ENCODE data around the gene SPACDR.
"Not testable (repeated sequence)": the region's sequence is repeated elsewhere in the genome, so short reads cannot be mapped to it uniquely, and the experiment has no call there.

Gene SPACDR, protein sequence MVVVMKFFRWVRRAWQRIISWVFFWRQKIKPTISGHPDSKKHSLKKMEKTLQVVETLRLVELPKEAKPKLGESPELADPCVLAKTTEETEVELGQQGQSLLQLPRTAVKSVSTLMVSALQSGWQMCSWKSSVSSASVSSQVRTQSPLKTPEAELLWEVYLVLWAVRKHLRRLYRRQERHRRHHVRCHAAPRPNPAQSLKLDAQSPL

DNA sequence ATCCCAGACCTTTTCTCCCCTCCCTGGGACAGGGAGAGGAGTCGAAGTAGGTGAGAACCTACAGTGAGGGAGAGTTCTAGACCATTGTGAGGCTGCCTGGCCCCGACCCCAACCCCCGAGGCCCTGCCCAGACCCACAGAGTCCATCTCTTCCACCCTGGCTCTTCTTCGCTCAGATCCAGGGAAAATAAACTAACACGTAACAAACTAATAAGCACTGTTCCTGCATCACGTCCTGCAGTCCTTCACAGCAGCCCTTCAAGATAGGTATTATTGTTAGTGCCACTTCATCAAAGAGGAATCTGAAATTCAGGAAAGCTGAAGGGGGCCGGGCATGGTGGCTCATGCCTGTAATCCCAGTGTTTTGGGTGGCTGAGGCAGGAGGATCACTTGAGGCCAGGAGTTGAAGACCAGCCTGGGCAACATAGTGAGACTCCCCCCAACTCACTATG is at the start of gene SPACDR:
Gene SPACDR (minus strand): TSS at position 51 of the 451 bp plus-strand sequence. CDS start 235 bp downstream, outside the sequence.
- DNase-seq, result no peak

DNA sequence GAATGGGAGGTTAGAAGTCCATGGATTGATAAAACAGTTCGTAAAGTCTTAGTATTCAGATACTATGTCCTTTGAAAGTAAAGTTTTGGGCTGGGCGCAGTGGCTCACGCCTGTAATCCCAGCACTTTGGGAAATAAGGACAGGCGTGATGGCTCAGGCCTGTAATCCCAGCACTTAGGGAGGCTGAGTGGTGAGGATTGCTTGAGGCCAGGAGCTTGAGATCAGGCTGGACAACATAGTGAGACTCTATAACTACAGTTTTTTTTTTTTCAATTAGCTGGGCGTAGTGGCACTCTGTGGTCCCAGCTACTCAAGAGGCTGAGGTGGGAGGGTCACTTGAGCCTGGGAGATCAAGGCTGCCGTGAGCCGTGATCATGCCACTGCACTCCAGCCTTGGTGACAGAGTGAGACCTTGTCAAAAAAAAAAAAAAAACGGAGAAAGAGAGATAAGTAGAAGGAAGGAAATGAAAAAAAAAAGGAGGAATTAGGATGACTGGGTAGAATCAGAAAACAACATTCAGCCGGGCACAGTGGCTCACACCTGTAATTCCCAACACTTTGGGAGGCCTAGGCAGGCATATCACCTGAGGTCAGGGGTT is 49.3 kb upstream of the SPACDR start:
- DNase-seq, result no peak

DNA sequence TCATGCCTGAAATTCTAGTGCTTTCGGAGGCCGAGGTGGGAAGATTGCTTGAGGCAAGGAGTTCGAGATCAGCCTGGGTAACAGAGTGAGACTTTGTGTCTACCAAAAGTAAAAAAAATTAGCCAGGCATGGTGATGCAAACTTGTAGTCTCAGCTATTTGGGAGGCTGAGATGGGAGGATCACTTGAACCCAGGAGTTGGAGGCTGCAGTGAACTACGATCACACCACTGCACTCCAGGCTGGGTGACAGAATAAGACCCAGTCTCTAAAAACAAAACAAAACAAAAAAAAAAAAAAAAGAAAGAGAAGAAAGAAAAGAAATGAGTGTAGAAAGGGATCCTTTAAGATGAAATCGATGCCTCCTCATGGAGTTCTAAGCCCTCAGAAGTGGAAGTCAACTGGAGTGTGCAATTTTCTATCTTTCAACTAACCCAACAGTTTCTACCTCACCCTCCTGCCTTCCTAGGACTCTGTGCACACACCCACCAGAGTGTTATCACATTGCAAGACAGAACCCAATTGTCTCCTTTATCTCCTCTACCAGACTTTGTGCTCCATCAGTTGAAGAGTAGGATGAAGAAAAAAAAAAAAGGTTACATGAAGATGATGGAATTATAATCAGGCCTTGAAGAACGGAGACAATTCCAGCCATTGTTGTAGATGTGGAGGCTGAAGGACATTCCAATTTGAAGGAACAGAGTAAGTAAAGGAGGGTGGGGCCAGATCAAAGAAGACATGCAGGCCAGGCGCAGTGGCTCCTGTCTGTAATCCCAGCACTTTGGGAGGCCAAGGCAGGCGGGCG is 46.6 kb upstream of the SPACDR start:
- DNase-seq, result no peak

DNA sequence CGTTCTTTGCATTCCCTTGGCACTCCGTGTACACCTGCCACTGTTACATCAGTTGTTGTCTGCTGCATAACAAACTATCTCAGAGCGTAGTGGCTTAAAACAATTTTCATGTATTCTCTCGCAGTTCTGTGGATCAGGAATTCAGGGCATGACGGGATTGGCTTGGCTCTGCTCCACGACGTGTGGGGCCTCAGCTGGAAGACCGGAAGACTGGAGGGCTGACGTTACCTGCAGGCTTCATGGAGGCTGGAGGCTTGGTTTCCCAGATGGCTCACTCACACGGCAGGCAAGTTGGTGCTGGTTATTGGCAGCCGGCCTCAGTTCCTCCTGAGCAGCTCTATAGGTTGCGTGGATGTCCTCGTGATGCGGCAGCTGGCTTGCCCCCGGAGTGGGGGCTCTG is 45.2 kb upstream of the SPACDR start:
- DNase-seq, result no peak

DNA sequence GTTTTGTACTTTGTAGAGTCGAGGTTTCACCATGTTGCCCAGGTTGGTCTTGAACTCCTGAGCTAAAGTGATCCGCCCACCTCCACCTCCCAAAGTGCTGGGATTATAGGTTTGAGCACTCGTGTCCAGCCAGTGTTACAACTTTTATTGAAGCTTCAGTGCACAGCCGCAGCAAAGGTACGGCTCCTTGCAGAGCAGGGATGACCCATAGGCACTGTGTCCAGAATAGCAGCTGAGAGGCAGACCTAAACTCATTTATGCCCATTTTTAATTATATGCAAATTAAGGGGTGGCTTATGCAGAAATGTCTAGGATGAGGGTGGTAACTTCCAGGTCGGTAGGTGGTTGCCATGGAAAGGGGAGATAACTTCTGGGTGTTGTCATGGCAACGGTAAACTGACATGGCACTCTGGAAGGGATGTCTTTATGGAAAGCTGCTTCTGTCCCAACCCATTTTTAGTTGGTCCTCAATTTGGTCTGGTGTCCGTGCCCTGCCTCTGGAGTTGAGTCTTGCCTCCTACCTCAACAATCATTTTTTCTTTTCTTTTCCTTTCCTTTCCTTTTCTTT is 42.4 kb upstream of the SPACDR start:
- no peak for DNase-seq

DNA sequence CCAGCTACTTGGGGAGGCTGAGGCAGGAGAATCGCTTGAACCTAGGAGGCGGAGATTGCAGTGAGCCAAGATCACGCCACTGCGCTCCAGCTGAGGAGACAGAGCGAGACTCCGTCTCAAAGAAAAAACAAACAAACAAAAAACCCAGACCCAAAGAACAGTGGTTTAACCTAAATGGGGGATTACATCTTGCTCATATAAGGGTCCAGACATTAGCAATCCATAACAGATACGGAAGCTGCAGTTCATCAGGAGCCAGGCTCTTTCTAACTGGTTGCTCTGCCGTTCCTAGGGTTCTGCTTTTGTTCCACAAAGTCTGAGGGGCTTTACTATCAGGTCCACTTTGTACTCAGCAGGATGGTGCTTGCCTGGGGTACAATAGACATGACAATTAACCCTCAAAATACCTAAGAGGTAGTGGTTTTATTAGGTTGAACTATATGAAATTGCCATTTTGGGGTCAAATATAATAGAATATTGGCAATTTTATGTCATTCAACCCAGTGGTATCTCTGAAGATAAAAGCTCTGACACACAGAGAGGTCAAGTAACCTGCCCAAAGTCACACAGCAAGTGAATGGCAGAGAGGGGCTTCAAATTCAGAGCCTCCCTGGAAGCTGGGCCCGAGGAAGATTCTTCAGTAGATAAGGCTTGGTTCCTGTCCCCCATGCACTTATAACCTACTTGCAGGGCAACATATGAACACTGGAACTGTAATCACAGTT is 41.0 kb upstream of the SPACDR start:
- DNase-seq, result no peak

DNA sequence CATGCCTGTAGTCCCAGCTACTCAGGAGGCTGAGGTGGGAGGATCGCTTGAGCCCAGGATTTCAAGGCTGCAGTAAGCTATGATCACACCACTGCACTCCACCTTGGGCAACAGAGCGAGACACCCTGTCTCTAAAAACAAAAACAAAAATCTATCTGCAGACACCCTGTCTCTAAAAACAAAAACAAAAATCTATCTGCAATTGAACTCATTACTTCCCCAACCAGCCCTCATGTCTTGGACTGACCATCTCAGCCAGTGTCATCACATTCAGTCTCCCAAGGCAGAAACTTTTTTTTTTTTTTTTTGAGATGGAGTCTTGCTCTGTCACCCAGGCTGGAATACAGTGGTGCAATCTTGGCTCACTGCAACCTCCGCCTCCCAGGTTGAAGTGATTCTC is 40.0 kb upstream of the SPACDR start:
- not testable (repeated sequence) for DNase-seq

DNA sequence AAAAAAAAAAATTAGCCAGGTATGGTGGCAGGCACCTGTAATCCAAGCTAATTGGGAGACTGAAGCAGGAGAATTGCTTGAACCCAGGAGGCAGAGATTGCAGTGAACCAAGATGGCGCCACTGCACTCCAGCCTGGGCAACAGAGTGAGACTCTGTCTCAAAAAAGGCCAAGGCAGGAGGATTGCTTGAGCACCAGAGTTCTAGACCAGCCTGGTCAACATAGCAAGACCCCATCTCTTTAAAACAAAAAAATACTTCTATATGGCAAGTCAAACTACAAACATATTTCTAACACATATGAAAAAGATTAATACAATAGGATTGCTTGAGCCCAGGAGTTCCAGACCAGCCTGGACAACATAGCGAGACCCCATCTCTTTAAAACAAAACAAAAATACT is 36.7 kb upstream of the SPACDR start:
- not testable (repeated sequence) for DNase-seq

DNA sequence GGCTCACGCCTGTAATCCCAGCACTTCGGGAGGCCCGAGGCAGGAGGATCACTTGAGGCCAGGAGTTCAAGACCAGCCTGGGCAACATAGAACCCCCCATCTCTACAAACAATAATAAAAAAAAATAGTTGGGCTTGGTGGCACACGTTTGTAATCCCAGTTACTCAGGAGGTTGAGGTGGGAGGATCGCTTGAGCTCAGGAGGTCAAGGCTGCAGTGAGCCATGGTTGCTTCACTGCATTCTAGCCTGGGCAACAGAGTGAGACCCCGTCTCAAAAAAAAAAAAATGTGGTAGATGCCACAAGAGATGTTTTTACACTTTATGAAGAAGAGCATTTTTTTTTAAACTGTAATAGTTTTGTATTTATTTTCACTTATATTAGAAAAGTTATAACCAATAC is 32.4 kb upstream of the SPACDR start:
- no peak for DNase-seq

DNA sequence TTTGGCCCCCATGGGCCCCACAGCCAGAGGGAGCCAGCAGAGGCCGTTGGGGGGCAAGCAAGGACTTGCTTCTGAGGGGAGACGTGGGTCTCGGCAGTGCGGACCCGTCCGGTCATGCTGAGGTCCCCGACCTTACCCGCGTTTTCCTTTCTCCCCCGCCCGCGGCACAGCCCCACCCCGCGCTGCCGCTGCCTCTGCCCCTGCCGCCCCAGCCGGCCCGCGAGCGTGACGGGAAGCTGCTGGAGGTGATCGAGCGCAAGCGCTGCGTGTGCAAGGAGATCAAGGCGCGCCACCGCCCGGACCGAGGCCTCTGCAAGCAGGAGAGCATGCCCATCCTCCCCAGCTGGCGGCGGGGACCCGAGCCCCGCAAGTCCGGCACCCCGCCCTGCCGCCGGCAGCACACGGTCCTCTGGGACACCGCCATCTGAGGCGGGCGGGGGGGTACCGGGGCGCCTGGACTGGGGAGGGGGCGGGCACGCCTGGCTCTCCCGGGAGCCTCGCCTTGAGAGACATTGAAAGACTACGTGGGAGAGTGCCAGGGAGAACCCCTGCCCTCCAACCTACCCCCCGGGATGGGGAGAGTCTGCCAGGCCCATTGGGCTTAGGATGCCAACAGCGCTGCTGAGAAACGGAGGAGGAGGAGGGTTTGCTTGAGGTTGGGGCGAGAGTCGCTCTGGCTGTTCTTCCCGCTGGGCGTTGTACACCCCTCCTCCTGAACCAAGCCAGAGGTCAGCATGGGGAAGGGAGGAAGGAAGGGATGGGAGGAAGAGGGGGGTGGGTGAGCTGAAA is 29.6 kb upstream of the SPACDR start:
- peak in 2 of 3 donors; percentile 46 to 71 for DNase-seq

DNA sequence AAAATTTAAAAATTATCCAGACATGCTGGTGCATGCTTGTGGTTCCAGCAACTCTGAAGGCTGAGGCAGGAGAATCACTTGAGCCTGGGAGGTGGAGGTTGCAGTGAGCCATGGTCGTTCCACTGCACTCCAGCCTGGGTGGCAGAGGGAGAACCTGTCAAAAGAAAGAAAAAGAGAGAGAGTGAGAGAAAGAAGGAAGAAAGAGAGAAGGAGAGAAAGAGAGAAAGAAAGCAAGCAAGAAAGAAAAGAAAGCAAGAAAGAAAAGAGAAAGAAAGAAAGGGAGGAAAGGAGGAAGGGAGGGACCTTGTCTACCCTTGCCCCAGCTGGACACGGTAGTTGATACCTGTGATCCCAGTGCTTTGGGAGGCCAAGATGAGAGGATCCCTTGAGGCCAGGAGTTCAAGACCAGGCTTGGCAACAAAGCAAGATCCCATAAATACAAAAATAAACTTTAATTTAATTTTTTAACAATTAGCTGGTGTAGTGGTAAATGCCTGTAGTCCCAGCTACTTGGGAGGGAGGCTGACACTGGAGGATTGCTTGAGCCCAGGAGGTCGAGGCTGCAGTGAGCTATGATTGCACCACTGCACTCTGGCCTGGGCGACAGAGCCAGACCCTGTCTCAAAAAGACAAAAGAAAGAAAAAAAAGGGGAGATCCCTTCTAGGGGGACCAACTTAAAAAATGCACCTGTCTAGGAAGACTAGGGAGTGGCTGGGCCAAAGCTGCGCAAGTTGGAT is 28.8 kb upstream of the SPACDR start:
- DNase-seq, result no peak

DNA sequence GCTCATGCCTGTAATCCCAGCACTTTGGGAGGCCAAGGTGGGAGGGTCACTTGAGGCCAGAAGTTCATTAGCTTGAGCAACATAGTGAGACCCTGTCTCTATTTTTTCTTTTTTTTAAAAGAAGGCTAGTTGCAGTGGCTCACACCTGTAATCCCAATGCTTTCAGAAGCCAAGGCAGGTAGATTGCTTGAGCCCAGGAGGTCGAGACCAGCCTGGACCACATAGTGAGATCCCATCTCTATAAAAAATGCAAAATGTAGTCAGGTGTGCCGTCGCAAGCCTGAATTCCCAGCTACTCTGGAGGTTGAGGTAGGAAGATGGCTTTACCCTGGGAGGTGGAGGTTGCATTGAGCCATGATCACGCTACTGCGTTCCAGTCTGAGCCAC is 27.1 kb upstream of the SPACDR start:
- no peak for DNase-seq

DNA sequence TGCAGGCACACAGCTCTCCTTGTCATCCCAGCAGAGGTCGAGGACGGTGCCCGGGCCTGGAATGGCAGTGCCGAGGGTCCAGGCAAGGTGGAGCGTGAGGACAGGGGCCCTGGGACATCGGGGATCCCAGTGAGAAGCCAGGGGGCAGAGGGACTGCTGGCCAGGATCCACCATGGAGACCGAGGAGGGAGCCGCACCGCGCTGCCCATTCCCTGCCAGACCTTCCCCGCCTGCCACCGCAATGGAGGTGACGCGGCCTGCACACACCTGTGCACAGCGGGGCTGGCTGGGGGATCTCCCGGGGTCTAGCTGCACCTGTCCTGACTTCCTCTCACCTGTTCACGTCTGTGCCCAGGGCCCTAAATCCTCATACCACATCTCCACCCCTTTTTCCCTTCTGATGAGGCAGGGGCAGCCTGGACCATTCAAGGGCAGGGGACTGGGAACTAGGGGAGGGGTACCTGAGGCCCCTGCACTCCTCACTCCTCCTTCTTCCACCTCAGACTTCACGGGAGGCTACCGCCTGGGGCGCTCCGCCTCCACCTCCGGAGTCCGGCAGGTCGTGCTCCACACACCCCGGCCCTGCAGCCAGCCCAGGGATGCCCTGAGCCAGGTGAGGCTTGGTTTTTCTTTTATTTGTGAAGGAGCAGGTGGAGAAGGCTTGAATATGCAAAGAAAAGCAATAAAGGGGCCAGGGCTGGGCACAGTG is 26.6 kb upstream of the SPACDR start:
- DNase-seq, result no peak

DNA sequence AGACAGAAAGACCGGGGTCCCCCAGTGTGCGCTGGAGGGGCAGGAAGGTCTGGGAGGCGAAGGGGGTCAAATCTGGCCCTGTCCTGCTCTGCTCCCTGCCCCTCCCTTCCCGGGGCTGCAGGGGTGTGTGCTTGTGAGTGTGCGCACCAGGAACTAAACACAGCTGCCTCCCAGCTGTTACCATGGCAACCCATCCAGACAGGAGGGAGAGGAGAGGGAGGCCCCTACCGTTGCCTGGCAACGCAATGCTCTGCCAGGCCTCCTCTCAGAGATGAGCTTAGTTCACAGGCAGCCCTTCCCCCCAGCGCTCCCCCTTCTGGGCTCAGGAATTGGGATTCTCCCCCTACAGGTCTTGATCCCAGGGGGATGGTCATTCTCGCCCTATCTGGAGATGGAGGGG is 25.8 kb upstream of the SPACDR start:
- DNase-seq, result peak; percentile 41 to 51 (median 50)

DNA sequence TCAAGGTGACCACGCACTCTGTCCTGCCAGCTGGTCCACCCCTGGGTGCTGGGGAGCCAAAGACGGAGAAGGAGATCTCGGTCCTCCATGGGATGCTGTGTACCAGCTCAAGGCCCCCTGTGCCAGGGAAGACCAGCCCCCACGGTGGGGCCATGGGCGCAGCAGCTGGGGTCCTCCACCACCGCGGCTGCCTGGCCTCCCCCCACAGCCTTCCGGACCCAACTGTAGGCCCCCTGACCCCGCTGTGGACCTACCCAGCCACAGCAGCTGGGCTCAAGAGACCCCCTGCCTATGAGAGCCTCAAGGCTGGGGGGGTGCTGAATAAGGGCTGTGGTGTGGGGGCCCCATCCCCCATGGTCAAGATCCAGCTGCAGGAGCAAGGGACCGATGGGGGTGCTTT is 25.1 kb upstream of the SPACDR start:
- no peak for DNase-seq

DNA sequence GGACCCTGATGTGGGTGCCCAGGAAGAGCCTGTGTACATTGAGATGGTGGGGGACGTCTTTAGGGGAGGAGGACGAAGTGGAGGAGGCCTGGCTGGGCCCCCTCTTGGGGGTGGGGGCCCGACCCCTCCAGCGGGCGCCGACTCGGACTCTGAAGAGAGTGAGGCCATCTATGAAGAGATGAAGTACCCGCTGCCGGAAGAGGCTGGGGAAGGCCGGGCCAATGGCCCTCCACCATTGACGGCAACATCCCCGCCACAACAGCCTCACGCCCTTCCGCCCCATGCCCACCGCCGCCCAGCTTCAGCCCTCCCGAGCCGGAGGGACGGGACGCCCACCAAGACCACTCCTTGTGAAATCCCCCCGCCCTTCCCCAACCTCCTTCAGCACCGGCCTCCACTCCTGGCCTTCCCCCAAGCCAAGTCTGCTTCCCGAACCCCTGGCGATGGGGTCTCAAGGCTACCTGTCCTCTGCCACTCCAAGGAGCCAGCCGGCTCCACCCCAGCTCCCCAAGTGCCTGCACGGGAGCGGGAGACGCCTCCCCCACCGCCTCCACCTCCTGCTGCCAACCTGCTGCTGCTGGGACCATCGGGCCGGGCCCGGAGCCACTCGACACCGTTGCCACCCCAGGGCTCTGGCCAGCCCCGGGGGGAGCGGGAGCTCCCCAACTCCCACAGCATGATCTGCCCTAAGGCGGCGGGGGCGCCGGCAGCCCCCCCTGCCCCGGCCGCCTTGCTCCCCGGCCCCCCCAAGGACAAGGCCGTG is 24.5 kb upstream of the SPACDR start:
- no peak for DNase-seq

DNA sequence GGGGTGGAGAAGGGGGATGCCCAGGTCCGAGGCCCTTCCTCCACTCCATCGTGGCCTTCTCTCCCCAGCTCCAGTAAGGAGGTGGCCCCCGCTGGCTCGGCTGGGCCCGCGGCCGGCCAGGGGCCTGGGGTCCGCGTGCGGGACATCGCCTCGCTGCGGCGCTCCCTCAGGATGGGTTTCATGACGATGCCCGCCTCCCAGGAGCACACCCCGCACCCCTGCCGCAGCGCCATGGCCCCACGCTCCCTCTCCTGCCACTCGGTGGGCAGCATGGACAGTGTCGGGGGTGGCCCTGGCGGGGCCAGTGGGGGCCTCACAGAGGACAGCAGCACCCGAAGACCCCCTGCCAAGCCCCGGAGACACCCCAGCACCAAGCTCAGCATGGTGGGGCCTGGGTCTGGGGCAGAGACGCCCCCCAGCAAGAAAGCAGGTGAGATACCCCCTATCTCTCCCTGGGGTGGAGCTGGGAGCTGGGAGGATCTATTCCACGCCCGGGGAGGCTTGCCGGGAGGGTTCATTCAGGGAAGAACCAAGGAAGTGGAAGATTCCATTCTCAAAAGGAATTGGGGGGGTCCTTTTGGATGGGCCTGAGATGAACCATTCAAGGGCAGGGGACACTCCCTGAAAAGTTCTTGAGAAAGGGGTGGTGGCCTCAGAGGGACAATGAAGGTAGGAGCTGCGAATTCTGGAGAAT is 22.8 kb upstream of the SPACDR start:
- no peak for DNase-seq

DNA sequence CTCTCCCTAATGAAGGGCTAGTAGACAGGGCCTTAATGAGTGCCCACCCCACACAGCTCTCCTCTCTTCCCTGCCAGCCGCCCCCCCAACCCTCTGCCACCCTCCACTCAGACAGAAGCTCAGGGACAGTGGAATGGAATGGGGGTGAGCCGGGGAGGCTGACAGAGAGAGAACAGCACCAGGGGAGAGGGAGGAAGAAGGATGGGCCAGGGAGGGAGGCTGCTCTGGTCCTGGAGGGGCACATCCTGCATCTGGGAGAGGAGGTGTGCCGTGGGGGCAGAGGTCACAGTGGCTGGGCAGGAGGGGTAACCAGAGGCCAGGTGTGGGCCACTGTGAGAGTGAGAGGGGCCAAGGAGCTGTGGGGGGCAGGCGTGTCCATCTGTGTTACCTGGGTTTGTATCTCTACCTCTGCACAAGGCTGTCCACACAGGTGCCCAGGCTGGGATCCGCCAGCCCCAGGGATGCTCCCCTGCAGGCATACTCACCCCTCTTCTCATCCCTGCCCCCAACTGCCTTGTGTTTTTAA is 22.1 kb upstream of the SPACDR start:
- DNase-seq, result no peak

DNA sequence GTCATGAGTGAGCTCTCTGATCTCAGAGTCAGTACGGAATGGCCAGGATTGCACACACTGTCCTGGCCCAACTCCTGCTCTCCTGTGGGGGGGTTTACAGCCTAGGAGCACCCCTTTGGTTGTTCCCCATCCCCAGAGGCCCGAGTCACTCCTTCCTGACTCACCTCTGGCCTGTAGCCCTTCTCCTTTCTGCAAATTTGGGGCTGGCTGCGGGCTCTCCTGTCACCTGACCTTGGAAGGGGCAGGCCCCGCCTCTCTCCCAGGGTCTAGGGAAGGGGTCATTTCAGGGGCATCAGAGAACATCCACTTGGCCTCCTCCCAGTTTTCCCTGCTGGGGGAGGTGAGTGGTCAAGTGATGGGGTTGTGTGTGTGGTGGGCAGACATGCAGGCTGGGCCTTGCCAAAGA is 21.4 kb upstream of the SPACDR start:
- DNase-seq, result peak; percentile 68 to 85 (median 79)
